GM13976 (cell line): ENCODE measurements around the gene REEP3.

Source experiments
- DNase-seq: peaks from one replicate; pipeline ENCODE4 v3.0.0; 2012; ENCODE audit warnings: low spot score
- in situ Hi-C: fragments of 300-500 bp; cut with MboI; formaldehyde crosslinking; loops from one replicate; pipeline ENCODE4 v1.12.0; 2022; ENCODE audit warnings: low sequenced_read_pairs, mixed read lengths, inconsistent platforms; ENCODE audit not compliant: unreplicated experiment
- TF ChIP-seq, protein P1 (sequence below): IDR thresholded peaks from 2 replicates; pipeline ENCODE4 v1.5.1; 2012; ENCODE audit warnings: borderline replicate concordance, mild to moderate bottlenecking; ENCODE audit not compliant: insufficient read depth; ENCODE audit errors: extremely low read depth, missing control alignments, control extremely low read depth

REEP3 gene

DNA sequence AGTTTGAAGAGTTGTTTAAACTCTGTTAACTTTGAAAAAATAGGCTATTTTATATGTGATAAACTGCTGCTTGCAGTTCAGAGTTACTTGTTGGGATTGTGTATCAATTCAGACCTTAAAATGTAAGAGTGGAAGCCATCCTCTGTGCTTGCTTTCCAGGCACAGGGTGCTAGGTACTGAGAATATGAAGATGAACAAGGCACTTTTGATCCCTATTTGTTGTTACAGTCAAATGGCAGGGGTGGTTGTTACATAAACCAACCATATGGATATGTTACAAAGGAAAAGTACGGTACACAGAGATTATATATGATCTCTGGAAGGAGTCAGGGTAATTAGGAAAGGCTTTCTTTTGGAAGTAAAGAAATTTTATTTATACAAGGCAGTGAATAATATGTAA lies 63.8 kb downstream of the REEP3 start:
- DNase-seq, result no peak
- in situ Hi-C loops, result no loop called here
- TF ChIP-seq, protein P1, sequence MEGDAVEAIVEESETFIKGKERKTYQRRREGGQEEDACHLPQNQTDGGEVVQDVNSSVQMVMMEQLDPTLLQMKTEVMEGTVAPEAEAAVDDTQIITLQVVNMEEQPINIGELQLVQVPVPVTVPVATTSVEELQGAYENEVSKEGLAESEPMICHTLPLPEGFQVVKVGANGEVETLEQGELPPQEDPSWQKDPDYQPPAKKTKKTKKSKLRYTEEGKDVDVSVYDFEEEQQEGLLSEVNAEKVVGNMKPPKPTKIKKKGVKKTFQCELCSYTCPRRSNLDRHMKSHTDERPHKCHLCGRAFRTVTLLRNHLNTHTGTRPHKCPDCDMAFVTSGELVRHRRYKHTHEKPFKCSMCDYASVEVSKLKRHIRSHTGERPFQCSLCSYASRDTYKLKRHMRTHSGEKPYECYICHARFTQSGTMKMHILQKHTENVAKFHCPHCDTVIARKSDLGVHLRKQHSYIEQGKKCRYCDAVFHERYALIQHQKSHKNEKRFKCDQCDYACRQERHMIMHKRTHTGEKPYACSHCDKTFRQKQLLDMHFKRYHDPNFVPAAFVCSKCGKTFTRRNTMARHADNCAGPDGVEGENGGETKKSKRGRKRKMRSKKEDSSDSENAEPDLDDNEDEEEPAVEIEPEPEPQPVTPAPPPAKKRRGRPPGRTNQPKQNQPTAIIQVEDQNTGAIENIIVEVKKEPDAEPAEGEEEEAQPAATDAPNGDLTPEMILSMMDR, result no peak

DNA sequence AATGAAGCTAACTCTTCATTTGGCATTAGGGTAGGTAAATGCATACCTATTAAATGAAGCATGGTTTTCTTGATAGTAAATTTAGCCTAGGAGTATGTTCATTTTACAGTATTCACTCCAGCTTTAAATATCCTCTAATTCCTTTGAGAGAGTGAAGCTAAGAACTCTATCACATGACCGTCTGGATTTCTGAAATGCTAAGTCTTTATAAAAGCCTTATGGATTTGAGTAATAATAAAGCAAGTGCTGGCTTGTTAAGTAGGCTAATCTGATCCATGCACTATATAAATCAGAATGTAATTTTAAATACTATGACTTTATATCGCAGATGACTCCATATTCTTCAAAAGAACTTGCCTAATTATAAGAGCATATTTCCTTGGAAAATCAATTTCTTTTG lies 64.8 kb downstream of the REEP3 start:
- DNase-seq, result no peak
- in situ Hi-C loops, result no loop called here
- TF ChIP-seq, protein P1, result no peak

DNA sequence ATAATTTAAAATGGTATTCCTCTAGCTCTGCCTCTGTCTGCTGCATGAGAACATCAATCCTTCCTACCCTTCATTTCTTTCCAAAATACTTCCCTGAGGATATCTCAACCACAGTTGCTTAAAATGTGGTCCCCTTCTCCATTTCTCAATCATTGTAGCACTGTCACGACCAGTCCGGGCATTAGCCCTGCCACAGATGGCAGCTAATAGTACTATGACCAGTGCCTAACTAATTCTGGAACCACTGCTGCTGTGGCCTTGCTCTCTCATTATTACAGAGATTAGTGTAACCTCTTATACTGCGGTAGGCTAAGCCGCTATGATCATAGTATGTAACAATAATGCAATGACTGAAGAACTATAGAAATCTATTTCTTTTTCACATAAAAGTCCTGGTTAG lies 66.0 kb downstream of the REEP3 start:
- TF ChIP-seq, protein P1, result no peak
- in situ Hi-C loops, result no loop called here
- no peak for DNase-seq

DNA sequence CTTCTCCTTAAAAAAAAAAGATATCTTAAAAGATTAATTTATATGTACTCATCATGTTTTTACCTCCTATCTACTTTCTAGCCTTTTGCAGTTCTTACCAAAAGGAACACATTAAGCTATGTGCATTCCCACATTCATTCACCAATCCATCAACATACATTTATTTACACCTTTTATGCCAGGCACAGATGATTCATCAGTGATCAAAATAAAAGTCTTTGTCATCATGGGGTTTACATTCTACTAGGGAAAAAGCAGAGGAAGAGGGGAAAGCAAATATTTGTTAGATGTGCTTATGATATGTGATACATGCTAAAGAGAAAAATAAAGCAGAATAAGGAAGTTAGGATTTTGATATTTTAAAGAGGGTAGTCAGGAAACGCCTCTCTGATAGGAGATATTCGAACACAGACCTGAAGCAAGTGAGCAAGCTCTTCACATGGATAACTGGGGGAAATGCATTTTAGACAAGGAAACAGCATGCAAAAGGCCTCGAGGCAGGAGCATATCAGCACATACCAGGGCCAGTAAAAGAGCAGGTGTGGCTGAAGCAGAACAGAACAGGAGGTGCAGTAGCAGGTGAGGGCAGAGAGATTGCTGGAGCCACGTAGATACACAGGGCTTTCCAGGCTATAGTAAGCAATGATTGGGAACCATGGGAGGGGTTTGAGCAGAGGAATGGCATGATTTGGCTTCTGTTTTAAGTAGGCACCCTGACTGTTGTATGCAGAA lies 67.4 kb downstream of the REEP3 start:
- DNase-seq, result no peak
- TF ChIP-seq, protein P1, result no peak
- in situ Hi-C loops, result no loop called here

DNA sequence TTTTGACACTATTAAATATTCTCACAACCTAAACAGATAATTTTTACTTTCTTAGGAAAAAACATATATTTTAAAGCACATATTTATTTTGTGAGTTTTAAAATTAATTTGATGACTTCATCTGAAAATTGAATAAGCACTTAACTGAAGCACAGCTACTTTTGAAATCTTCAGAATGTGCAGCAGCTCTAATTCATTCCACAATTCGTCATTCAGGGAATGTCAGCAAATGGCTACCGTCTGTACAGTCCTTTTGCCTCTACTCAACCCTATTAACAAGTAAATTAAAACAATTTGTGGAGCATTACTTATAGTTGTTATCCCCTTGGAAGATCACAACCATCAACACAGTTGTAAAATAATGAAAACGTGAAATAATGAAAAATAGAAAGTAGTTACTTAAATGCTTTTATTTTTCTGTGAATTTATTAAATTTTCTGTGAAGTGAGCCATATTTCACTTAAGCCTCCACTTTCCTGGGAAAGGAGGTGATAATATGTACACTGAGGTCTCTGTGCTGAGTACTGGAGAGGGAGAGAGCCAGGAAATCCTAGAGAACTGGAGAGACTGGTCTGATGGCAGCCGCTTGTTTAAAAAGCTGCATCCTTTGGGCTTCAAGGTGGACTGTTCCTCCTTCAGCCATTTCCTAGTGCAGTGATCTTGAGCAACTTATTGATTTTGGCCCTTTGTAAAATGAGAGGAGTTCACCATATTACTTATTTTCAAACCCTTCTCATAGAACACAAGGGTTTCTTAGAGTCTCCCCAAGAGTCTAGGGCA lies 70.6 kb downstream of the REEP3 start:
- TF ChIP-seq, protein P1, result no peak
- no peak for DNase-seq

DNA sequence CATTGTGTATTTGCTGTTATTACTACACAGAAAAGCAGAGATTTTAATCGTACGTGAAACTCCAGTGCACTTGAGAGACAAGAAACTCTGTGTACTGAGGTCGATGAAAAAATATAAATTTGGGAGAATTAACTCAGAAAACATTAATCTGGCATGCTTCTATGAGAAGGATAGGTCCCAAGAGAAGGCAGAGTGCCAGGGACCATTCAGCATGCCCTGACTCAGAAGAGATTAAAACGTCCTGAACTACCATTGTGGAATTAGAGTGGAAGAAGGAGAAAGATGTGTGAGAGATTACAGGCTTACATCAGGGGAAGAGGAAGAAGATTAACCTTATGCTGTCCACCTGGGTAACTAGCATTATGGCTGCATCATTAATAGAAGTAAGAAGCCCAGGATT lies 72.4 kb downstream of the REEP3 start:
- DNase-seq, result no peak
- in situ Hi-C loops, result no loop called here
- TF ChIP-seq, protein P1, result no peak

More for the DNA sequence above, 70.6 kb downstream of the REEP3 start:
- in situ Hi-C loops, result no loop called here
